Stimulated activated CD8-positive, alpha-beta memory T cell treated with anti-CD3 and anti-CD28 coated beads, Interleukin-7, amount 100 ng/mL, for 1 hour (primary cell): ENCODE data around the gene DNAJC5.
A peak's percentile ranks its signal among the peaks of the same experiment; 100 is the strongest.
"Not testable (repeated sequence)": the region's sequence is repeated elsewhere in the genome, so short reads cannot be mapped to it uniquely, and the experiment has no call there.

ENCODE experiments used
- DNase-seq, 2 donors: peaks; one replicate each; pipeline ENCODE4 v3.0.0-alpha.2; 2020; ENCODE audit warnings: low read depth in 2 of 2

DNAJC5 gene

GRCh38 chr20:63861365-63861934 lies 33.5 kb upstream of the DNAJC5 start, which contains the start of gene ABHD16B:
TSS of gene ABHD16B (plus strand) at chr20:63861498. CDS start at chr20:63861541, 43 bp downstream.
- DNase-seq = no peak

DNA sequence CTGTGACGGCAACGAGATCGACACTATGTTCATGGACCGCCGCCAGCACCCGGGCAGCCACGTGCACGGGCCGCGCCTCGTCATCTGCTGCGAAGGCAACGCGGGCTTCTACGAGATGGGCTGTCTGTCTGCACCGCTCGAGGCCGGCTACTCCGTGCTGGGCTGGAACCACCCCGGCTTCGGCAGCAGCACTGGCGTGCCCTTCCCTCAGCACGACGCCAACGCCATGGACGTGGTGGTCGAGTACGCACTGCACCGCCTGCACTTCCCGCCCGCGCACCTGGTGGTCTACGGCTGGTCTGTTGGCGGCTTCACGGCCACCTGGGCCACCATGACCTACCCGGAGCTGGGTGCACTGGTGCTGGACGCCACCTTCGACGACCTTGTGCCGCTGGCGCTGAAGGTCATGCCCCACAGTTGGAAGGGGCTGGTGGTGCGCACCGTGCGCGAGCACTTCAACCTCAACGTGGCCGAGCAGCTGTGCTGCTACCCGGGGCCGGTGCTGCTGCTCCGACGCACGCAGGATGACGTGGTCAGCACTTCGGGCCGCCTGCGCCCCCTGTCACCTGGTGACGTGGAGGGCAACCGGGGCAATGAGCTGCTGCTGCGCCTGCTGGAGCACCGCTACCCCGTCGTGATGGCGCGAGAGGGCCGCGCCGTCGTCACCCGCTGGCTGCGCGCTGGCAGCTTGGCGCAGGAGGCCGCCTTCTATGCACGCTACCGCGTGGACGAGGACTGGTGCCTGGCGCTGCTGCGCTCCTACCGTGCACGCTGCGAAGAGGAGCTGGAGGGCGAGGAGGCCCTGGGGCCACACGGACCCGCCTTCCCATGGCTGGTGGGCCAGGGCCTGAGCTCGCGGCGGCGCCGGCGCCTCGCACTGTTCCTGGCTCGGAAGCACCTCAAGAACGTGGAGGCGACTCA lies 32.7 kb upstream of the DNAJC5 start:
- DNase-seq = no peak

GRCh38 chr20:63863021-63863797 lies 31.7 kb upstream of the DNAJC5 start:
- DNase-seq = no peak

DNA sequence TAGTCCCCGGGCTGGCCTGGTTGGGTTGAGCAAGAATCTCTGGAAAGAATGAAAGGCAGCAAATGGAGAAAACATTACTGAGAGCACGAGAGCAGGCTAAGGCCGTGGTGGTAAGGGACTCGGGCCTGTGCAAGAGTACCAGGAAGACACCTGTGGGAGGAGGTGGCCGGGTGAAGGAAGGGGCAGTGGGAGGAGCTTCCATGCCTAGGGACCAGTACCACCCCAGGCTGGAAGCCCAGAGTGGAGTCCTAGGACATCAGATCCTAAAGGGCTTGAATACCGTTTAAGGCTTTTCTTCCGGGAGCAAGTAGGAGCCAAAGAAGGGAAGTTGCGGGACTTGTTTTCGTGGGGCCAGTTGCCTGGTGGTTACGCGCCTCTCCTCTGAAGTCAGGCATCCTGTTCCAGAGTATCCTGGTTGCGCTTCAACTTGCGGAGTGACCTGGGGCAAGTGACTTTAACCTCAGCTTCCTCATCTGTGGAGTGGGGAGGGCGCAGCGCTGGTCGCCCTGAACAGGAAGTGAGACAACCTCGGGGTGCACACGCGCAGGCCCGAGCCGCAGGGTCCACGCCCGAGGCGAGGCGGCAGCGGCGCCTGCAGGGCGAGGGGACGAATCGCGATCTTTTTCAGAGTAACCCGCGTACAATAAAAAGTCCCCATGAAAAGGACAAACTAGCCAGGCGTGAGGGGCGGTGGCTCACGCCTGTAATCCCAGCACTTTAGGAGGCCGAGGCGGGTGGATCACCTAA lies 31.0 kb upstream of the DNAJC5 start:
- DNase-seq = peak; percentile 57 to 59

DNA sequence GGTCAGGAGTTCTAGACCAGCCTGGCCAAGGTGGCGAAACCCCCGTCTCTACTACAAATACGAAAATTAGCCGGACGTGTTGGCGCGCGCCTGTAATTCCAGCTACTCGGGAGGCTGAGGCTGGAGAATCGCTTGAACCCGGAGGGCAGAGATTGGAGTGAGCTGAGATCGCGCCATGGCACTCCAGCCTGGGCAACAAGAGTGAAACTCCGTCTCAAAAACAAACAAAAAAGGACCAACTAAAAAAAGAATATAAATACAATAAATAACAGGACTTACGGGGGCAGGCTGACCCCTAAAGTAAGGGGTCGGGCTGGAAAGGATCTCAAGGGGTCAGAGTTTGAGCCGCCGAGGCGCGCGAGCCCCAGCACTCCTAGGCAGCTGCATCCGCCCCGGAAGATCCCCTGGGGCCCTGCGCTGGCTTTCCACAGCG lies 30.4 kb upstream of the DNAJC5 start:
- no peak for DNase-seq

GRCh38 chr20:63864978-63865640 lies 29.8 kb upstream of the DNAJC5 start, which contains the start of gene TPD52L2:
TSS of gene TPD52L2 (plus strand) at chr20:63865270. CDS start at chr20:63865366, 96 bp downstream.
- peak; percentile 94 for DNase-seq

GRCh38 chr20:63867042-63867441 lies 27.9 kb upstream of the DNAJC5 start:
- DNase-seq = not testable (repeated sequence)

- no peak for DNase-seq
Measured at GRCh38 chr20:63868264-63868663, 26.7 kb upstream of the DNAJC5 start.

GRCh38 chr20:63873477-63873971 lies 21.4 kb upstream of the DNAJC5 start:
- no peak for DNase-seq

DNA sequence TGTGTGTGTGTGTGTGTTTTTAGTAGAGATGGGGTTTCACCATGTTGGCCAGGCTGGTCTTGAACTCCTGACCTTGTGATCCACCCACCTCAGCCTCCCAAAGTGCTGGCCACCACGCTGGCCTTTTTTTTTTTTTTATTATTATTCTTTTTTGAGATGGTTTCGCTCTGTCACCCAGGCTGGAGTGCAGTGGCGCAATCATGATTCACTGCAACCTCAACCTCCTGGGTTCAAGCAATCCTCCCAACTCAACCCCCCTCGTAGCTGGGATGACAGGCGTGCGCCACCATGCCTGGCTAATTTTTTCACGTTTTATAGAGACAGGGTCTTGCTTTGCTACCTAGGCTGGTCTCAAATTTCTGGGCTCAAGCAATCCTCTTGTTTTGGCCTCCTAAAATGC lies 20.7 kb upstream of the DNAJC5 start:
- DNase-seq = not testable (repeated sequence)

- DNase-seq = no peak
Measured at GRCh38 chr20:63876489-63877036, 18.4 kb upstream of the DNAJC5 start.

- no peak for DNase-seq
Measured at GRCh38 chr20:63877755-63878470, 17.0 kb upstream of the DNAJC5 start.

DNA sequence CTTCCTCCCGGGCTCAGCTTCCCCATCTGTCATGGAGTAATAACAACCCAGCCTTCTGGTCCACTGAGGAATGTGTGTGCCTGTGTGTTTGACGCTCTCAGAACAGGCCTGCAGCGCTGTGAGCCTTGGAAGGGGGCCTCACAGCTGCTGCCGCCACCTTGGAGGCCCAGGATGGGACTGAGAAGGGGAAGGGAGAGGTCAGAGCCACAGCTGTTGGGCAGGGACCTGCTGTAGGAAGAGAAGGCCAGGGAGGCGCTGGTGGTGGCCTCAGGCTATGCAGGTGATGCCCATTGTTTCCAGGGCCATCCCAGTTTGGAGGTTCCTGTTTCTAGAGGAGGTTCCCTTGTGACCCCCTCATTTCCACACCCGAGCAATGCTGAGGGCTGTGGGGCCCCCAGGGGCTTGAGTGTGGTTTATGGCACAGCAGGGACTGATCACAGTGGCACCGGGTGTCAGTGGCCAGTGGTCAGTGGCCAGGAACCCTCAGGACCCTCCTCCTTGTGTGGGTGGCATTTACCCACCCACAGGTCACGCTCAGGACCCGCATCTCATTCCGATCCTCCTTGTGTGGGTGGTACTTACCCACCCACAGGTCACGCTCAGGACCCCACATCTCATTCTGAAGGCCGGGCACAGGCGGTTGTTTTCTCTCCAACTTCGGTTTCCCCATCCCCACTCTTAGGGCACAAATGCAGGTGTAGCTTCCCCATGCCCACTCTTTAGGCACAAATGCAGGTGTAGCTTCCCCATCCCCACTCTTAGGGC lies 15.8 kb upstream of the DNAJC5 start:
- DNase-seq = no peak

DNA sequence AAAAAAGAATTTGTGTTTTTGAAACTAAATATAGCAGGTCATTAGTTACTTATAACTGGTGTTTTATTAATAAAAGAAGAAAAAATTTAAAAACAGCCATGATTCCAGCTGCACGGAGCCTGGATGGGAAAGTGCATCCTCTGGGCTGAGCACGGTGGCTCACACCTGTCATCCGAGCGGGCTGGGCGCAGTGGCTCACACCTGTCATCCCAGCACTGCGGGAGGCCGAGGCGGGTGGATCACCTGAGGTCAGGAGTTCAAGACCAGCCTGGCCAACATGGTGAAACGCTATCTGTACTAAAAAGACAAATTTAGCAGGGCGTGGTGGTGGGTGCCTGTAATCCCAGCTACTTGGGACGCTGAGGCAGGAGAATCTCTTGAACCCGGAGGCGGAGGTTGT lies 14.0 kb upstream of the DNAJC5 start:
- not testable (repeated sequence) for DNase-seq

DNA sequence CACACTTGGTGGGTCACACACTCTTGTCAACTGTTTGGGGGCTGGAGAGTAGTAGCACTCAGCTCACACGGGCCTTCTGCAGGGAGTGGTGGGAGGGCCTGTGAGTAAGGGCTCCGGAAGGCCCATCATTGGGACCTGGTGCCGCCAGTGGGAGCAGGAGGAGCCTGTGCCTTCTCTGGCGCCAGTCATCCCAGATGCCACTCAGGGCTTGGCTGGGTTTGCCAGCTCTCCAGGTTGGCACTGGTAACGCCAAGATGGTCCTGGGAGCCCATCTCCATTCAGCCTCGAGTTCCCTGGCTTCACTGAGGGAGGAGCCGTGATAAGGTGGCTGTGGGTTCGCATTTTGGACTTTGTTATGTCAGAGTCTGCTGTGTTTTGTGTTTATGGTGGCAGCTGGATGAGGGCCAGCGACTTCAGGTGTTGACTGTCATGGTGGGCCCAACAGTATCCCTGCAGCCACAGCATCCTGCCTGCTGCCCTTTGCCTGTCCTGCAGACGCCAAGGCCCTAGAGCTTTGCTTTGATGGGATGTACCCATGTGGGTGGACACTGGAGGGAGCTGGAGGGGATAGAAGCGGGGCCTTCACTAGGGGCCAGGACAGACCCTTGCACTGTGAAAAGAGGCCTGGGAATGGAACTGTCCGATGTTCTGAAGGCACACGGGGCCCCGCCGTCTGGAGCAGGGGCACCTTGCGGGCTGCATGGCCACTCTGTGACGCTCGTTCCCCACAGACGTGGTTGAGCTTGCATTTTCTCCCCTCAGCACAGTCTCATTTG lies 13.3 kb upstream of the DNAJC5 start:
- DNase-seq = no peak

- DNase-seq = no peak
Measured at GRCh38 chr20:63882257-63883200, 12.4 kb upstream of the DNAJC5 start.

DNA sequence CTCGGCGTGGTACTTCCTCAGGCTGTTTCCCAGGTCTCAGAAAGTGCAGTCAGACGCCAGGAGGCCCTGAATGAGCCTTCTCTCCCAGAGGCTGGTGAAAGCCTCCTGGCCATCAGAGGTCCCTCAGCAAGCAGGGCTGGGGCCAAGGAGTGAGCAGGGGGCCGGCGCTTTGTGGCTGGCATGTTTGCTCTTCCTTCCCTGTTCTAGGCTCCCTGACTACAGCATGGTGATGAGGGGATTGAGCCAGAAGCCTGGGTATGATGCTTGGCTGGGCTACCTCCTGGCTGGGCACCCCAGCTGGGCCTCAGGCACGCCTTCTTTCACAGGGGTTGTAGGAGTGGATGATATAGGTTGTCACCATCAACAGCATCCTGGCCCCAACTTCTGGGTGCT lies 11.7 kb upstream of the DNAJC5 start:
- no peak for DNase-seq
